HG03103 (cell line): ENCODE data around the gene C16orf87.
"Not testable (repeated sequence)": the region's sequence is repeated elsewhere in the genome, so short reads cannot be mapped to it uniquely, and the experiment has no call there.

Experiments
- ATAC-seq: cut with Tn5 transposase; IDR thresholded peaks from one replicate; pipeline ENCODE4 v1.9.1; 2021; ENCODE audit warnings: low read depth; ENCODE audit not compliant: unreplicated experiment

C16orf87 gene

DNA sequence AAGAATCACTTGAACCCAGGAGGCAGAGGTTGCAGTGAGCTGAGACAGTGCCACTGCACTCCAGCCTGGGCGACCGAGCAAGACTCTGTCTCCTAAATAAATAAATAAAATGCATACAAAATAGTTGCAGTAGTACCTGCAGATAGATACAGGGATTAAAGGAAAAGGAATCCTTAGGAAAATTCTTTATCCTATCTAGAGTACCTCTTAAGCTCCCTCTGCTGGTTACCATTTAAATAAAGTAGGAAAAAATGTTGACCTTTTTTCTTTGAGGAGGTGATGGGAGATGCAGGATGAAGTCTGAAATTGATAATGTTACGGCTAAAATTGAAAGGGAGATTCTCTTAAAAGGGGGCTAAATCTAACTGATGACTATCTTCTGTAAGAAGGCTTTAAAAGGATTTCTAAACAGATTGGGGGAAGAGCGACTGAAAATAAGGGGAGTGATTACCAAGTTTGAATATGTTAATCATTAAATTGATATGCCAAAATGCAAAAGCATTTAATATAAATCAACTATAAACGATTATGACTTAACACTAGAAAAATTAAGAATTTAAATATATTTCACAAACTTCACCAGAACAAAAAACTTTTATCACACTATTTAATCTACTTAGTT lies 29.4 kb downstream of the C16orf87 start:
- ATAC-seq = no peak

DNA sequence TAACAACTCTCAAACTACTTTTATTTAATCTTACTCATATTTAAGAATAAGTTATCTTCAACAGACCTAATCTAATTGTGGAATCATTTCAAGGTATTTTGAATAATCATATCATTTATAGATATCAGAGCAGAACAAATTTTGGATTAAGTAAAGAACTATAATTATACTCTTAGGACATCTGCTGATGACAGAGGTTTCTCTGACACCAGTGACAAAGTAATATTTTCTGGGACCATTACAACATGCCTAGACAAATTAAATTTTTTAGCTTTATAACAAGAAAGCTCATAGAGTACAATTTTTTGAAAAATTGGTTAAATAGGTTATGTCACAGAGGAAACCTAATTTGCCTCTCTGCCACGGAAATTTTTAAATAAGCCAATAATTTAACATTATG lies 30.5 kb downstream of the C16orf87 start:
- ATAC-seq = no peak

DNA sequence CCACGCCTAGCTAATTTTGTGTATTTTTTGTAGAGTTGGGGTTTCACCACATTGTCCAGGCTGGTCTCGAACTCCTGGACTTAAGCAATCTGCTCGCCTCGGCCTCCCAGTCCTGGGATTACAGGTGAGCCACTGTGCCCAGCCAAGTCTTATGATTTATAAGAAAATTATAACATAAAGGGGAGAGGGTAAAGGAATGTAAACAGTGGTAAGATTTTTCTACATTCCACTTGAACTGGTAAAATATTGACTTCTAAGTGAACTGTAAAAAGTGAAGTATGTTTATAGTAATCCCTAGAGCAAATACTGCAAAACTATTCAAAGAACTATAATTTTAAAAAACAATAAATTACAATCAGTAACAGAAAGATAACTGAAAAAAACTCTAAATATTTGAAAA lies 33.5 kb downstream of the C16orf87 start:
- ATAC-seq = no peak

DNA sequence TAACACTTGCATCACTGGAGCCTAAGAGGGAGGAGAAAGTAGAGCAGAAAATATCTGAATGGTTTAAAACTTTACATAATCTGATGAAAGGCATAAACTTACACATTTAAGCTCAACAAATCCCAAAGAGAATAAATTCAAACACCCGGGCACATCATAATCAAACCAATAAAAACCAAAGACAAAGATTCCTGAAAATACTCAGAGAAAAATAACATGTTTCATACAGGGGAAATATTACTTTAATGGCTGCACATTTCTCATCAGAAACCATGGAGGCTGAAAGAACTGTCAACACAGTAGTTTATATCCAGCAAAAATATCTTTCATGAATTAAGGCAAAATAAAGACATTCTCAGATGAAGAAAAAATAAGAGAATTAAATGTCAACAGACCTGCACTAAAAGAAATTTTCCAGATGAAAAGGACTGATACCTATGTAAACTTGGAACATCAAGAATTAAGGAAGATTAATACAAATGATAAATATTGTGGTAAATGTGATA lies 34.2 kb downstream of the C16orf87 start:
- no peak for ATAC-seq

DNA sequence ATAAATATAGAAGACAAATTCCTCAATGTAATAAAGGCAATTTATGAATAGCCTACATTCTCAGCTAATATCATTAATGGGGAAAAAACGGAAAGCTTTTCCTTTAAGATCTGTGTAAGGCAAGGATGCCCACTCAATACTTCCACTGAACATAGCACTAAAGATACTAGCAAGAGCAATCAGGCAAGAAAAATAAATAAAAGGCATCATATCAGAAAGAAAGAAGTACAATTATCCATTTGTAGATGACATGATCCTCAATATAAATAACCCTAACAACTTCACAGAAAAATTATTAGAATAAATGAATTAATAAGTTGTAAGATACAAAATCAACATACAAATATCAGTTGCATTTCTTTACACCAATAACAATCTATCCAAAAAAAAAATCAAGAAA lies 37.1 kb downstream of the C16orf87 start:
- ATAC-seq = no peak

DNA sequence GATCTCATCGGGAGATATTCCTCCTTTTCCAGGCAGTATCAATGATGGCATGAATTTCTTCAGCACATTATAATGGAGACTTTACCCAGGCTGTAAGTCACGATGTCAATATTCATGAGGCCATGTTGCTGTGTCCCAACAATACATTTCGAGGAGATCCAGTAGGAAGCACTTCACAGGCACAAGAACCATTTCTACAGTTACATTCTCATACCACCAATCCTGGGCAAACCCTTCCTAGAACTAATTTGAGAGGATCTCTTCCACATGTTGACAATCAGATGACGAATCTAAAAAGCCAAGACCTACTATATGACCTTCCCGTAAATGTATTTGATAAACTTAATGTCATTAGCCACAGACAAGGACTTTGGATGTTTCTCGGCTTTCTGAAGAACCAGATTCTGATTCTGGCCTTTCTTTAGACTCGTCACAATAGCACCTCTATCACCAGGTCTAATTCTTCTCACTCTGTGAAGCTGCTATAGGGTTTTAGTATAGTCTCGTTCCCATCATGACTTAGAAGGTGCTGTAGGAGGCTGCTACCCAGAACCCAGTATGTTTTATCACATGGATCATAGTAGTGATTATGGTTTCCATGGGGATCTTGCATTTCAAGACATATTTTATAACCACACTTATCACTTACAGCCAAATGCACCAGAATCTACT lies 40.2 kb downstream of the C16orf87 start:
- ATAC-seq = no peak

DNA sequence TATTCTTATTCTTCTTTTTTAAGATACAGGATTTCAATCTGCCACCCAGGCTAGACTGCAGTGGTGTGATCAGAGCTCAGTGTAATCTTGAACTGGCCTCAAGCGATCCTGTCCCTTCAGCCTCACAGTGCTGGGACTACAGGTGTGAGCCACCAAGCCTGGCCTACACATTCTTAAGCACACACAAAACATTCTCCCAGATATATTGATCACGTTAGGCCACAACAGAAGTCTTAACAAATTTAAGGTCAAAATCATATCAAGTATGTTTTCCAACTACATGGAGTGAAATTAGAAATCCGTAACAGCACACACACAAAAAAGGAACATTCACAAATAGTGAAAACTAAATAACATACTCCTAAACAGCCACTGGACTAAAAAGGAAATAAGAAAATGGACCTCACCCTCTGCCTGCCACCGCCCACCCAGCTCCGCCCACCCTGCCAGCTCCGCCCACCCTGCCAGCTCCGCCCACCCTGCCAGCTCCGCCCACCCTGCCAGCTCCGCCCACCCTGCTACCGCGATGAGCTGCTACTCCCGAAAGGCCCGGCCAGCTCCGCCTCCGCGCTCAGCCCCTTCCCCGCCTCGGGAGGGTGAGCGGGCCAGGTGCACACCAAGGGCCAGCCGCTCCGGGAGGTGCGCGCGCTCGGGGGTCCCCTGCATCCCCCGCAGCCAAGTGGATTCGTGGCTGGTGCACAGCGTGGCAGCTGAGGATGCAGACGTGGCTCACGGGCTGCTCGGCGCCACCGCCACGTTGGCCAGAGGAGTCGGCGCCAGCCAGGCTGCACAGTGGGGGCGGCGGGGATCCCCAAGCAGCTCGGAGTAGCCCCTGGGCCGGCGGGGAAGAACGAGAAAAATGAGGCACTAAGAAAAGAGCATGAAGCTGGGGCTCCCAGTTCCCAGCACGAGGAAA lies 41.2 kb downstream of the C16orf87 start:
- peak; percentile 85 for ATAC-seq

DNA sequence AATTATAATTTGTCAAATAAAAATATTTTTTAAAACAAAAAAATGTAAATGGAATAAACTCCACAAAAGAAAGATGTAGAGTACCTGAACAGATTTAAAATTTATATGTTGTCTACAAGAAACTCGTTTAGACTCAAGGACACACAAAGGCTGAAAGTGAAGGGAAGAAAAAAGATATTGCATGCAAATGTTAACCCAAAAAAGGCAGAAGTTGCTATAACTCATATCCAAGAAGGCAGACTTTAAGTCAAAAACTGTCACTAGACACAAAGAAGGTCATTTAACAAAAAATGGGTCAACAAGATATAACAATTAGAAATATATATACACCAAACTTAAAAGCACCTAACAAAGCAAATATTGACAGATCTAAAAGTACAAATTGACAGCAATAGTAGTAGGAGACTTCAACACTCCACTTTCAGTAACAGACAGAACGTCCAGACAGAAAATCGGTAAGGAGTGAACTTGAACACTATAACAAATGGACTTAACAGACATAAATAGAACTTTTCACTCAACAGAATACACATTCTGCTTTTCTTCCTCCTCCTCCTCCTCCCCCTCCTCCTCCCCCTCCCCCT lies 42.0 kb downstream of the C16orf87 start:
- no peak for ATAC-seq

DNA sequence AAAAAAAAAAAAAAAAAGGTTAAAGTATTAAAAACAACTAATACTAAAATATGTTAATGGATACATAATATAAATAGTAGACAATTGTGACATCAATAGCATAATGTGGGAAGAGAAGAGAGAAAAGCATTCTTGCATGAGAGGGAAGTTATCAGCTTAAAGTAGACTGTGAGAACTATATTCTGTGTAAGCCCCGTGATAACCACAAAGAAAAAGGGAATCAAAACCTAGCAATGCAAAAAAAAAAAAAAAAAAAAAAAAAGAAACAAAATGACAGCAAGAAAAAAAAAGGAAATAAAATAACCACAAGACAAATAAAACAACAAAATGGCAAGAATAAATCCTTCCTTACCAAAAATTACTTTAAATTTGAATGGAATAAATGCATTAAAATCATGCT lies 43.1 kb downstream of the C16orf87 start:
- no peak for ATAC-seq

DNA sequence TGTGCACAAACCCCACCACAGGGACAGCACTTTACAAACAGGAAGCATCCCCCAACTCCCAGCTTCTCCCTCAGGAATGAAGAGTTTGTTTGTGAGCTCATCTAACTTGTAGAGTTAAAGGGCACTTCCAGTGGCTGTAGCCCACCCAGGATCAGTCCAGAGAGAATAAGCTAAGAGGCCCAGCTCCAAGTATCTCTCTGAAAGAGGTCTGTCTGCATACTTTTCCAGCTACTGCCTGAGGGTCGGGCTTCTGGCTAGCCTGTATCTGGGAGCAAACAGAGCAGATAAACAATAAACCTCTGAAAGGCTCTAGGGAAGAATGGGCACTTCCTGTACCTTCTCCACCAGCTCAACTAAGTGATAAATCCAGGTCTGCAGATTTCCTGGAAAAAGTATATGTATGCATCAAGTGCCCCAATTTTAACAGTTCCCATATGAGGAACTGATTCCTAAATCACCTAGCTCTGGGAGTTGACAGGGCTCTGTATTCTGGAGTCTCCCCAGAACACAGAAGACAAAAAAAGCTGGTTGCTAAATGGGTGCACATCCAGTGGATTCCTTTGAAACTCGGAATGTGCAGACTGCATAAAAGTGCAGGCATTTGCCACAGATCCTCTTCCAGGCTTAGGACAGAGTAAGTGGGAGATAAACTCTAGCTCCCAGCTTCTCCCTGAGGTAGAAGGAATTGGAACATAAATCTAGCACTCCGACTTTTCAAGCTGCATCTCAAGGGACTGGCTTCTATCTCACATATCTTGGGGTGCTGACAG lies 45.7 kb downstream of the C16orf87 start:
- no peak for ATAC-seq

DNA sequence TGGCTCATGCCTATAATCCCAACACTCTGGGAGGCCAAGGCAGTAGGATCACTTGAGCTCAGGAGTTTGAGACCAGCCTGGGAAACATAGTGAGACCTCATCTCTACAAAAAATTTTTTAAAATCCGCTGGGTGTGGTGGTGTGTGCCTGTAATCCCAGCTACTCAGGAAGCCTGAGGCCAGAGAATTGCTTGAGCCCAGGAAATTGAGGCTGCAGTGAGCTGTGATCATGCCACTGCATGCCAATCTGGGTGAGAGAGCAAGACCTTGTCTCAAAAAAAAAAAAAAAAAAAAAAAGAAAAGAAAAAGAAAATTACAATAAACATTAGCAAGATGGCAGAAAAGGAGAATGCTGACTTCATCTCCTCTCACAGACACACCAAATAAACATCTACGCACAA lies 46.4 kb downstream of the C16orf87 start:
- ATAC-seq = not testable (repeated sequence)

DNA sequence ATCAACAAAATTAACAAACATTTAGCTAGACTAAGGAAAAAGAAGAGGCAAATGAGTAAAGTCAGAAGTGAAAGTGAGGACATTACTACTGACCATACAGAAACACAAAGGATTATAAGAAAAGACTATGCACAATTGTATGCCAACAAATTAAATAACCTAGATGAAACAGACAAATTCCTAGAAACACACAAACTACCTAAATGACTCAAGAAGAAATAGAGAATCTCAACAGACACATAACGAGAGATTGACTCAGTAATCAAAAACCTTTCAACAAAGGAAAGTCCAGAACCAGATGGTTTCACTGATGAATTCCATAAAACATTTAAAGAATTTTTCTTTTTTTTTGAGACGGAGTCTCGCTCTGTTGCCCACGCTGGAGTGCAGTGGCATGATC lies 47.2 kb downstream of the C16orf87 start:
- no peak for ATAC-seq

DNA sequence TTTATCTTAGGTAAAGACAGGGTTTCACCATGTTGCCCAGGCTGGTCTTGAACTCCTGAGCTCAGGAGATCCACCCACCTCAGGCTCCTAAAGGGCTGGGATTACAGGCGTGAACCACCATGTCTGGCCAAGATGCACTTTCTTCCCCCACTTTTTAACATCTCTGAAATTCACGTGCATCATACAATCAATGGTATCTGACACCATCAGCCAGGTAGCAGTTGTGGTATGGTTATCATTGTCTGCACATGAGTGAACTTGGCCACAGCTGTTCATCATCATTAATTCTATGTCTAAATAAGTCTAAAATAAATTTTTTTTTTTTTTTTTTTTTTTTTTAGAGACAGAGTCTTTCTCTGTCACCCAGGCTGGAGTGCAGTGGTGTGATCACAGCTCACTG lies 48.7 kb downstream of the C16orf87 start:
- no peak for ATAC-seq

DNA sequence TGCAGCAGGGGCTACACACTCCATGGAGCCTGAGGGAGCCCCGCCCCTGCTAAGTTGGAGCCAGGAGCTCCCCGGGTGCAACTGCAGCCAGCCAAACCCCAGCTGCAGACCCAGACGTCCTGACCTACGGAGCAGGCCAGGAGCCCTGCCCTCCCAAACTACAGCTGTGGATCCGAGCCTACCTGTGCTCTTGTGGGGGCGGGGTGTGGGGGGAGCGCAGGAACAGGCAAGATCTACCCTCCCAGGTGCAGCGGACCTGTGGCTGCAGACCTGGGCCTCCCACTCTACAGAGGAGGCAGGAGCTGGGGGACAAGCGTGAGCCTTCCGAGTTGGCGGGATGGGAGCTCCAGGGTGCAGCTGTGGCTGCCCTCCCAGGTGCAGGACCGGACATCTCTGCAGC lies 53.2 kb downstream of the C16orf87 start:
- no peak for ATAC-seq

DNA sequence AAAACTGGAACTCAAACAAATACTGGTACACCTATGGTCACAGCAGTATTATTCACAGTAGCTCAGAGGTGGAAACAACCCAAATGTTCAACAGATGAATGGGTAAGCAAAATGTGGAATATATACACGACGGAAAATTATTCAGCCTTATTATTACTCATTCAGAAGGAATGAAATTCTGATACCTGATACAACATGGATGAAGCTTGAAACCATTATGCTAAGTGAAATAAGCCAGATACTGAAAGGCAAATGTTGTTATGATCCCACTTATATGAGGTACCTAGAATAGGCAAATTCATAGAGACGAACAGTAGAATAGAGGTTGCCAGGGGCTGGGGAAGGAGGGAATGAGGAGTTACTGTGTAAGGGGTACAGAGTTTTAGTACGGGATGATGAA lies 55.8 kb downstream of the C16orf87 start:
- ATAC-seq = no peak

DNA sequence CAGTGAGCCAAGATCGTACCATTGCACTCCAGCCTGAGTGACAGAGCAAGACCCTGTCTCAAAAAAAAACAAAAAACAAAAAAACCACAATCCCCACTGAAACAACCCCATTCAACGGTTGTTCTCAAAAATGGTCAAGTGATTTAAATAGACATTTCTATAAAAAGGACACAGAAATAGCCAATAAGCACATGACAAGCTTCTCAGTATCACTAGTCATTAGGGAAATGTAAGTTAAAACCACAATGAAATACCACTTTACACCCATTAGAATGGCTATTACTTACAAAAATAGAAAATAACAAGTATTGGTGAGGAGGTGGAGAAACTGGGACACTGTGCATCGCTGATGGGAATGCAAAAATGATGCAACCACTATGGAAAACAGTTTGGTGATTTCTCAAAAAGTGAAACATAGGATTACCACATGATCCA lies 56.2 kb downstream of the C16orf87 start:
- no peak for ATAC-seq

DNA sequence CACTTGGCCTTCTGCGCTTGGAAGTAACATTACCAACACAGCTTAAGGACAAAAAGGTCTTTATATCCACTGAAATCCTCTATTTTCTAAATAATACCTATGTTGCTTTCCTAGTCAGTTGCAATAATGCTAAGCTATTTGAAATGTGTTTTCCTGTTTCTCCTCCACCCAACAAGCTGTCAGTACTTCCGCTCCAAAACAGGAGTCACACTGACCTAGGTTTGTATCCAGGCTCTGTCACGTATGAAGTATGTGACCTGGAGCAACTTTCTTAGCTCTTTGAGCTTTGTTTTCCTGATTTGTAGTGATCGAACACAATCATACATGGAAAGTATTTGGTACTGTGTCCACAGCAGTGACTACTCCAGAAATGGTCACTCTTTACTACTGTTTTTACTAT lies 58.5 kb downstream of the C16orf87 start:
- no peak for ATAC-seq

DNA sequence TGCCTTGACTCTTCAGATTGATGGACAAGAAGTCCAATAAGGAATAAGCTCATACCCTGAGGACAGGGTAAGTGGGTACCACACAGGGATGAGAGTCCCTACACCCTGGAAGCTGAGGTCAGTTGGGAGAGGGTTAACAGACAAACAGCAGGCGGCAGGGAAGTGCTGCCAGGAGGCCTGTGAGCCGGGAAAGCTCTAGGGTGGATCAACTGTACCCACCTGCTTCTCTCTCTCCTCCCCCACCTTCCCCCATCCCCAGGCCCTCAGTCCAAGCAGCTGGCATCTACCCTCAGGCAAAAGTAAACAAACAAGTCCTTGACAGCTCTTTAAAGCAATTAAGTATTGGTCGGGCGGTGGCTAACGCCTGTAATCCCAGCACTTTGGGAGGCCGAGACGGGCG lies 62.2 kb downstream of the C16orf87 start:
- no peak for ATAC-seq

DNA sequence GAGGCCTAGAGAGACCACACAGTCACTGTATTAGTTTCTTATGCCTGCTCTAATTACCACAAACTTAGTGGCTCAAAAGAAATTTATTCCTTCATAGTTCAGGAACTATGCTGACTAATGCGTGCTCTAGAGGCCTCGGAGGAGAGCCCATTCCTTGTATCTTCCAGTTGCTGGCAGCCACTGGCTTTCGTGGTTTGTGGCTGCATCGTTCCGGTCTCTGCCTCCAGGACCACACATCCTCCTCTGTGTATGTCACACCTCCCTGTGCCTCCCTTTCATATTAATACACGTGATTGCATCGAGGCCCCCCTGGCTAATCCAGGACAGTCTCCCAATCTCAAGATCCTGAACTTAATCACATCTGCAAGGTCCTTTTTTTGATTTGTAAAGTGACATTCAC lies 65.9 kb downstream of the C16orf87 start:
- no peak for ATAC-seq

DNA sequence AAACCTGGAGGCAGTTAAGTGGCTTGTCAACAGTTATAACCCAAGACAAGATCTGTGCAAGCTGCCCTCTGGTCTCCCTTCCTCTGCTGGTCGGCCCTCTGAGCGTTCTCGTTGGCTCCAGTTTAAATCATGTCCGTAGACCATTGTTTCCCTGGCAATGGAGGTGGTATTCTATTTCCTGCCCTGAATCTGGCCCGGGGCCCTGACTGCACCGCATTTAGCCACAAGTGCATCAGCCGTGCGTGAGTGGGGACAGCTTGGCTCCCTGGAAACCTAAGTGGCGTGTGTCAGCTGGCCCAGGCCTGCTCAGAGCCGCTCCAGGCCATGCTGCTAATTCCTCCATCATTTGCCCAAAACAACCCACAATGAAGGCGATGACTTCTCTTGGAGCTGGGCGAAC lies 67.8 kb downstream of the C16orf87 start:
- no peak for ATAC-seq
